Natural killer cell (primary cell): ENCODE measurements around the gene PRKCB. TPM values are rescaled to one million over a fixed set of nuclear protein-coding genes. Genes with fewer than 3 reads are reported as not detected.

ENCODE experiments used
- ATAC-seq, 3 donors: fragments of 150-1000 bp in 2 of 3; fragments of 200-7000 bp in 1 of 3; cut with Tn5 transposase; 1 replicate in 1 of 3; 2 replicates in 2 of 3; pipeline ENCODE4 v1.10.0; 2021; ENCODE audit warnings: mild to moderate bottlenecking in 2 of 3, moderate library complexity in 2 of 3
- DNase-seq, 2 donors: peaks; one replicate each; pipeline versions ENCODE4 v3.0.0 to v3.0.0-alpha.2; 2013 to 2021; ENCODE audit warnings: mixed read lengths in 1 of 2
- H3K27ac ChIP-seq: one replicate; pipeline ENCODE4 v1.5.1; 2013; ENCODE audit warnings: mild to moderate bottlenecking, low read length
- H3K27me3 ChIP-seq: one replicate; pipeline ENCODE4 v1.6.1; 2013; ENCODE audit warnings: low read length; ENCODE audit not compliant: control insufficient read depth, insufficient read depth
- H3K36me3 ChIP-seq: one replicate; pipeline ENCODE4 v1.6.1; 2013; ENCODE audit warnings: low read length; ENCODE audit not compliant: control insufficient read depth, insufficient read depth
- H3K4me1 ChIP-seq: one replicate; pipeline ENCODE4 v1.6.1; 2013; ENCODE audit warnings: low read length; ENCODE audit not compliant: control insufficient read depth, insufficient read depth
- H3K4me3 ChIP-seq: one replicate; pipeline ENCODE4 v1.5.1; 2013; ENCODE audit warnings: low read length
- H3K9me3 ChIP-seq: one replicate; pipeline ENCODE4 v1.6.1; 2013; ENCODE audit warnings: low read length; ENCODE audit not compliant: control insufficient read depth, insufficient read depth
- H3K27ac Mint-ChIP-seq, 2 donors: one replicate each; pipeline ENCODE4 v1.8.0; 2022; ENCODE audit warnings: mild to moderate bottlenecking in 2 of 2, mixed read lengths in 2 of 2, moderate library complexity in 1 of 2
- H3K27me3 Mint-ChIP-seq, 2 donors: one replicate each; pipeline ENCODE4 v1.8.0; 2022; ENCODE audit warnings: low read depth in 2 of 2, mixed read lengths in 2 of 2
- H3K36me3 Mint-ChIP-seq: one replicate; pipeline ENCODE4 v1.8.0; 2022; ENCODE audit warnings: mixed read lengths
- H3K4me1 Mint-ChIP-seq, 2 donors: one replicate each; pipeline ENCODE4 v1.8.0; 2022; ENCODE audit warnings: mixed read lengths in 2 of 2
- H3K4me3 Mint-ChIP-seq: one replicate; pipeline ENCODE4 v1.8.0; 2022; ENCODE audit warnings: mild to moderate bottlenecking, moderate library complexity, mixed read lengths
- H3K9me3 Mint-ChIP-seq, 2 donors: one replicate each; pipeline ENCODE4 v1.8.0; 2022; ENCODE audit warnings: mixed read lengths in 2 of 2
- CTCF ChIP-seq: fragments of 200-600 bp; IDR thresholded peaks from one replicate; pipeline ENCODE4 v1.8.0; 2022; ENCODE audit warnings: antibody characterized with exemption
- WGBS: methylation state at CpG from one replicate; pipeline ENCODE4 v1.1.7; 2013; ENCODE audit warnings: missing lambda C conversion rate; ENCODE audit not compliant: insufficient coverage; 5-methylcytosine and 5-hydroxymethylcytosine counted together
- intact Hi-C: fragments of 100-400 bp; cut with micrococcal nuclease; formaldehyde crosslinking; loops from one replicate; pipeline ENCODE4 v1.14.2; 2022
- total RNA-seq, 4 donors: library from RNA; stranded (reverse); fragments of 120-200 nt in 1 of 4; gene quantifications; one replicate each; pipeline versions ENCODE4 v1.2.3 to v1.2.4, GENCODE V29; 2013 to 2022

PRKCB gene
- total RNA-seq, 3 donors from 2014 or later (not counting 1 experiment from before 2014, with no cell fraction given): 182 to 222 (median 183) TPM

- H3K36me3 Mint-ChIP-seq: peaks cover 25% of the 10 kb centered on the region
- H3K27ac Mint-ChIP-seq: no peak overlapping the region
- no peak for TF ChIP-seq CTCF
- no peak overlapping the region for H3K4me3 ChIP-seq
- ATAC-seq: no peak
- H3K9me3 Mint-ChIP-seq: peaks cover 10 to 16% of the 10 kb centered on the region in 2 donors
- DNase-seq: no peak
- peaks cover 10% of the 10 kb centered on the region for H3K36me3 ChIP-seq
- H3K4me1 Mint-ChIP-seq: peaks cover 48 to 54% of the 10 kb centered on the region in 2 donors
- no peak overlapping the region for H3K27ac ChIP-seq
- intact Hi-C loops: no loop called here
- no peak overlapping the region for H3K4me3 Mint-ChIP-seq
- H3K27me3 ChIP-seq: no peaks in the 10 kb centered on the region
- peaks cover 5% of the 10 kb centered on the region for H3K9me3 ChIP-seq
- WGBS: 96% methylated on average over 2 of the region's 2 CpGs
- H3K27me3 Mint-ChIP-seq: no peaks in the 10 kb centered on the region
- H3K4me1 ChIP-seq: peaks cover 7% of the 10 kb centered on the region
These were observed 253.0 kb downstream of the PRKCB start for GRCh38 chr16:24088767-24089166.

GRCh38 chr16:24091125-24091524 is 255.3 kb downstream of the PRKCB start:
- peaks cover 10 to 16% of the 10 kb centered on the region in 2 donors for H3K9me3 Mint-ChIP-seq
- ATAC-seq (no peak), DNase-seq (no peak)
- H3K27me3 Mint-ChIP-seq: no peaks in the 10 kb centered on the region
- Histone ChIP-seq H3K27ac (no peak overlapping the region), H3K27me3 (no peaks in the 10 kb centered on the region), H3K36me3 (peaks cover 28% of the 10 kb centered on the region), H3K4me3 (no peak overlapping the region), H3K4me1 (peaks cover 7% of the 10 kb centered on the region), H3K9me3 (peaks cover 5% of the 10 kb centered on the region)
- no peak for TF ChIP-seq CTCF
- intact Hi-C loops: no loop called here
- H3K4me1 Mint-ChIP-seq: peaks cover 39 to 43% of the 10 kb centered on the region in 2 donors
- H3K4me3 Mint-ChIP-seq: no peak overlapping the region
- H3K36me3 Mint-ChIP-seq: peaks cover 41% of the 10 kb centered on the region
- peak overlapping the region in 1 of 2 donors; percentile 23 for H3K27ac Mint-ChIP-seq
- WGBS: no CpG with 5 or more reads among the region's 1 CpG

GRCh38 chr16:24093049-24093448 is 257.3 kb downstream of the PRKCB start:
- peaks cover 5% of the 10 kb centered on the region for H3K9me3 ChIP-seq
- Mint-ChIP-seq H3K27ac (peak overlapping the region; percentile 23 to 25), H3K27me3 (no peaks in the 10 kb centered on the region), H3K9me3 (peaks cover 10 to 16% of the 10 kb centered on the region in 2 donors), H3K4me3 (no peak overlapping the region), H3K36me3 (peaks cover 41% of the 10 kb centered on the region), H3K4me1 (peaks cover 42 to 45% of the 10 kb centered on the region in 2 donors)
- peaks cover 30% of the 10 kb centered on the region for H3K36me3 ChIP-seq
- no peak for DNase-seq
- peak in 2 of 3 donors; percentile 29 to 77 for ATAC-seq
- intact Hi-C loops: no loop called here
- peaks cover 7% of the 10 kb centered on the region for H3K4me1 ChIP-seq
- H3K4me3 ChIP-seq: no peak overlapping the region
- no peak for TF ChIP-seq CTCF
- H3K27ac ChIP-seq: no peak overlapping the region
- no peaks in the 10 kb centered on the region for H3K27me3 ChIP-seq

- WGBS: 100% methylated on average over 1 of the region's 1 CpG
- H3K9me3 Mint-ChIP-seq: peaks cover 10 to 16% of the 10 kb centered on the region in 2 donors
- H3K36me3 ChIP-seq: peaks cover 32% of the 10 kb centered on the region
- no peak for TF ChIP-seq CTCF
- H3K36me3 Mint-ChIP-seq: peaks cover 41% of the 10 kb centered on the region
- no peak overlapping the region for H3K4me3 Mint-ChIP-seq
- H3K4me1 ChIP-seq: peaks cover 7% of the 10 kb centered on the region
- H3K27me3 Mint-ChIP-seq: no peaks in the 10 kb centered on the region
- no peaks in the 10 kb centered on the region for H3K27me3 ChIP-seq
- ATAC-seq (no peak), DNase-seq (no peak)
- H3K4me1 Mint-ChIP-seq: peaks cover 33 to 40% of the 10 kb centered on the region in 2 donors
- intact Hi-C loops: no loop called here
- peaks cover 5% of the 10 kb centered on the region for H3K9me3 ChIP-seq
- peak overlapping the region; percentile 3 to 22 for H3K27ac Mint-ChIP-seq
- H3K27ac ChIP-seq: no peak overlapping the region
- no peak overlapping the region for H3K4me3 ChIP-seq
These were observed 258.9 kb downstream of the PRKCB start for GRCh38 chr16:24094660-24095059.
